Fibroblast of skin of left quadriceps (primary cell): ENCODE data around the gene INTS11.
A peak's percentile ranks its signal among the peaks of the same experiment; 100 is the strongest.

ENCODE experiments used
- DNase-seq, 2 experiments: peaks; one replicate each; pipeline ENCODE4 v3.0.0-alpha.2; 2013; ENCODE audit warnings: low read depth in 2 of 2

The INTS11 gene

DNA sequence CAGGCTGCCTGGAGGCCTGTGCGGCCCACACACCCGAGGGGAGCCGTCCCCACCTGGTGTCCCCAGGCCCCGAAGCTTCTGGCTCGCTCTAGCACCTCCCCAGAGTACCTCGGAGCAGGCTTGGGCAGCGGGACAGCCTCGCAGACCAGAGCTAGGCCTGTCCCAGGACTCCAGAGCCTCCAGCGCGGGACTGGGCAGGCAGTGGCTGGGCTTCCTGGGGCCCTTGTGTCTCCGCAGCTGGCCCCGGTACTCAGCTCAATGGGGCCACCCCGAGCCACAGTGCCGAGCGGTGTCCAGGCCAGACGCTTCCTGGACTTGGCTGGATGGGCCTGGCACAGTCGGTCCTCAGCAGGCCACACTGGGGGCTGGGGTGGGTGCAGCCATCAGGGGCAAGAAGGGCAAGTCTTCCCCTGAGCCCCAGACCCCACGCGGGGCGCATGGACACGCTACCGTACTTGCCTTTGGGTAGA is 39.3 kb downstream of the INTS11 start:
- DNase-seq = no peak

GRCh38 chr1:1284221-1285101 is 40.0 kb downstream of the INTS11 start:
- no peak for DNase-seq

DNA sequence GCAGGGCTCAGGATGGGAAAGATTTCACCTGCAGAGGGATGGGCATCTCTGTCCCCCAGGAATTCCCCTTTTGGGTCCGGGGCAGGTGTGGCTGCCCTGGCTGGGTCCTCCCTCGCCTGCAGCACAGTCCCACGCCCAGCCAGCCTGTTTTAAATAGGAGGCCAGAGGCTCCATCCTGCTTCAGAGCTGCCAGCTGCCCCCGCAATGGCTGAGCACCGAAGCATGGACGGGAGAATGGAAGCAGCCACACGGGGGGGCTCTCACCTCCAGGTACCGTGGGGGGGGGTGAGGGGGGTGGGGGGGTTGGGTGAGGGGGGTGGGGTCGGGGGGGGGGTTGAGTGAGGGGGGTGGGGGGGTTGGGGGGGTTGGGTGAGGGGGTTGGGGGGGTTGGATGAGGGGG is 40.6 kb downstream of the INTS11 start:
- DNase-seq = no peak

DNA sequence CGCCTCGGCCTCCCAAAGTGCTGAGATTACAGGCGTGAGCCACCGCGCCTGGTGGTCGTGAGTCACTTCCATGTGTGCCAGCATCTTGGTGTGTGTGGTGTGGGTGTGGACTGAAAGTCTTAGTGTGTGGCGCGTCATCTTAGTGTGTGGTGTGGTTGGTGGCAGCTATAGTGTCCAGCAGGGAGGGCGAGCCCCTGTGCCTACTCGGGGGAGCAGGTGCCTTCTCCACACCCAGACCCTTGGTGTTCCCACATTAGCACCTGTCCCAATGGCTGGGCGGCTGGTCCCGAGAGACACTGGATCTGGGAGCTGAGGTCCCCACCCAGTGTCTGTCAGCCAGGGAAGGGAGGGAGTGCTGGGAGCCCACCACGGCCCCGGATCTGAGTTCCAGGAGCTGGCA is 41.5 kb downstream of the INTS11 start:
- DNase-seq = no peak

DNA sequence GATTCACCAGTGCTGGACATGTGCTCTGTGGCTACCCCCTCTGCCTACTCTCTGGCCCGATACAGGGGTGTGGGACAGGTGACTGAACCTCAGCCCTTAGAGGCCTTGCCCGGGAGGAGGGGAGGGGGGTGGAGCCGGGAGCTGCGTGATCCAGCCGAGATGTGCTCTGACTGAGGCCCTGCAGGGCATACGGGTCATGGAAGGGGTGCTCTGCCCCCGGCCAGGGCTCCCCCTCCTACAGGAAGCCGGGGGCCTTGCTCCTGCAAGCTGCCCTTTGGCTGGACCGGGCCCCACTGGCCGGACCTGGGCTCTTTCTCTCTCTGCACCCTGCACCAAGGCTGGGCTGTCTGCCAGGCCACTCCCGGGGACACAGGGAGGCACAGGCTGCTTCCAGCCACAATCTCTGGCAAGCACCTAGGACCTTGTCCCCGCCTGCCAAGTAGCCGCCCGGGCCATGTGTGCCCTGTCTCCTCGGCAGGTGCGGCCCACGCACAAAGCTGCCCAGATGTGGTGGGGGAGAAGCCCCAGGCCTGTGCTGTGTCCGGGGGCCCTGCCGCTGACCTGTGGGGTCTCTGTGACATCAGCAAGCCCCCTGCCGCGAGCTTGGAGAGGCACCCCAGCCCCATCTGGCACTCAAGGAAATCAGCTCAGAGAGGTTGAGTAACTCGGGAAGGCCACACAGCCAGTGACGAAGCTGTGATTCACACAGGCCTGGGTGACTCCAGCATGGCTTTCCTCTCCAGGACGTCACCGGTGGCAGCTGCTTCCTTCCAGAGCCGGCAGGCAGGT is 42.7 kb downstream of the INTS11 start:
- no peak for DNase-seq

DNA sequence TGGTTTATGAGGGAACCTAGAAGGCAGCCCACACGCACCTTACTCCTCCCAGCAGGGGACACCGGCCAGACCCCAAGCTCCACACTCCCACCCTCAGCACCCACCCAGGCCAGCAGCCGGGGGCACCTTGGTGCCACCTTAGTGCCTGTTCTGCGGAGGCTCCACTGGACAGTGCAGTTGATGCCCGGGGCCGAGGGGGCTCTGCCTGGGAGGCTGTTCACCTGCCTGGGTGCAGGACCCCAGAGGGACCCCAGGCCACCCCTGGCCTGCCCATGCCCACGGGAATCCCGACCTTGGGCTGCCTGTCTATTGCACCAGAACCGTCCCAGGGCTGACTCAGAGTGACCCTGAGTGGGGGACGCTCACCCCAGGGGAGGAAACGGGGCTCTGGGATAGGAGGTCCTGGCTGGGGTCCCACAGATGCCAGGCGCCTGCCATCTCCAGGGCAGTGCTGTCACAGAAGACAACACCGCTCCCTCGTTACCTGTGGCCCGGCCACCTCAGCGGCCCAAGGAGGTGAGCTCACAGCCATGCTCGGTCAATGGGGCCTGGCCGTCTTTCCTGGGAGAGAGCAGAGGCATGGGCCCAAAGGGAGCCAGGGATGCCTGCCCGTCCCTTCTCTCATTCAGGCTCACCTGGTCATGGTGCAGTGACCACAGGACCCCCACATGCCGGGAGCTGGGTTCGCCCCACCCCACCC is 43.5 kb downstream of the INTS11 start:
- no peak for DNase-seq

GRCh38 chr1:1279028-1279427 is 45.4 kb downstream of the INTS11 start:
- DNase-seq = no peak

DNA sequence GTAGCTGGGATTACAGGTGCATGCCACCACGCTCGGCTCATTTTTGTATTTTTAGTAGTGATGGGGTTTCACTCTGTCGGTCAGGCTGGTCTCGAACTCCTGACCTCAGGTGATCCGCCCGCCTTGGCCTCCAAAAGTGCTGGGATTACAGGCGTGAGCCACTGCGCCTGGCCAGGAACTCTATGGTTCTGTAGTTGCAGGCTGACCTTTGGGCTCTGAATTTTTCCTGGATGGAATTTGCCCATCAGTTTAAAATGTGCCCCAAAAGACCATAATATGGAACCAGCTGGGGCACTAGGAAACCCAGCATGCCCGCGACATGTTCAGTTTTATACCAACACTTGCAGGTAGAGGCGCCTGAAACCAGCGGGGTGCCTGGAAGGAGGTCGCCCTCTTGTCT is 45.8 kb downstream of the INTS11 start:
- no peak for DNase-seq

- no peak for DNase-seq
Observed at GRCh38 chr1:1275836-1276235, 48.6 kb downstream of the INTS11 start.

GRCh38 chr1:1274931-1275431 is 49.5 kb downstream of the INTS11 start:
- DNase-seq = no peak

DNA sequence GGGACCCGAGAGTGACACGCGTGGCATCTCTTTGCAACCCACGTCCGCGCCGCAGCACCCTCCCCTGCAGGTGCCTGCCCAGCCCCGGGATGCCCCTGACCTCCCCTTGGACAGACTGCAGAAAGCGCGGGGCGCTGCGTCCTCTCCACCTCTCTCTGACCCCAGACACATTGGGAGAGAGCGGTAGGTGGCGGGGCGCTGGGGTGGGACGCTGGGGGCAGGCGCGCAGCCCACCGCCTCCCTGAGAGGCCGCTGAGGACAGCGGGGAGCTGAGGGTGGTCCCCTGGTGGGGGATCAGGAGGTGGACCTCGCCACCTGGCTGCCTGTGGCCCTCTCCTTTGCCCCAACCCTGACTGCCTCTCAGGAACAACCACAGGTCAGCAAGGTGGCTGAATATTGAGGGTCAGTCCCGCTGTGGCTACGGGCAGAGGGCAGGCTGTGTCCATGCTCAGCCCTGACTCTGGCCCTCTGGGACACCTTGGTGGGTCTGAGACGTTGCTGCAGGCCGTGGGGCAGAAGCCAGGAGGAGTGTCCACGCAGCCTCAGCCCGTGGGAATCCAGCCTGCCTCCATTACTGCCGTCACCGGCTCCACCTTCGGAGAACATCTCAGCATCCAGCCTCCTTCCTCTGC is 50.0 kb downstream of the INTS11 start:
- no peak for DNase-seq

DNA sequence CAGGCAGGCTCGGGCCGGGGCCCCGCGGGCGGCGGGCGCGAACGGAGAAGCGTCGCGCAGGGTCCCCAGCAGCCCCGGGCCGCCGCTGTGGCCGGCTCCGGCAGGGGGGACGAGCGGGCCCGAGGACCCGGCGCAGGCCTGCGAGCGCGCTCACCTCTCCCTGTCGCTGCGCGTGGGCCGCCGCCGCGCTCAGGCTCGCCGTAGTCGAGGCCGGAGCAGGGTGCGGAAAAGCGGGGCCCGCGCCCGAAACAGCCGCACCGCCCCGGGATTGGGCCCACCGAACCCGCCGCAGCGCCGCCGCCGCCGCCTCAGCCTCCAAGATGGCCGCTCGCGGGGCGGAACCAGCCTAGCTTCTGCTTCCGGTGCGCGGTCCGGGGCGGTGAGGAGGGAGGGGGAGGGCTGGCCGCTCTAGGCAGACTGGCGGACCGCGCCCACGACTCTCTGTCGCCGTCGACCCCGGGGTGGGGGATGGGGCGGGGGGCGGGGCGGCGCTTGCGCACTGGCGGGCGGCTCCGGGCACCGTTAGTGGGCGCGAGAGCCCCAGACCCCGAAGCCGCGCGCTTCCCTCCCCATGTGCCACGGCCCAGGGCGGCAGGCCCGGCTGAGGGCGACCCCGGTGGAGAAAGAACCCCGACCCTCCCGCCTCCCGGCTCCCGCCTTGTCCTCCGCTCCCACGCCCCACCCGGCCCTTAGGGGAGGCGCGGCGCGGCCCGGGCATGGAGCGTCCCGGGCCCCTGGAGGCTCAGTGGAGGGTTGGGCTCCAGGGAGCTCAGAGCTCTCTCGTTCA is 50.8 kb downstream of the INTS11 start, which contains the start of gene UBE2J2:
UBE2J2 (minus strand) TSS at position 343 of the 787 bp plus-strand sequence. CDS start 5,862 bp downstream, outside the sequence.
- DNase-seq = peak; percentile 75 to 78

GRCh38 chr1:1273209-1273511 is 51.3 kb downstream of the INTS11 start:
- DNase-seq = no peak

DNA sequence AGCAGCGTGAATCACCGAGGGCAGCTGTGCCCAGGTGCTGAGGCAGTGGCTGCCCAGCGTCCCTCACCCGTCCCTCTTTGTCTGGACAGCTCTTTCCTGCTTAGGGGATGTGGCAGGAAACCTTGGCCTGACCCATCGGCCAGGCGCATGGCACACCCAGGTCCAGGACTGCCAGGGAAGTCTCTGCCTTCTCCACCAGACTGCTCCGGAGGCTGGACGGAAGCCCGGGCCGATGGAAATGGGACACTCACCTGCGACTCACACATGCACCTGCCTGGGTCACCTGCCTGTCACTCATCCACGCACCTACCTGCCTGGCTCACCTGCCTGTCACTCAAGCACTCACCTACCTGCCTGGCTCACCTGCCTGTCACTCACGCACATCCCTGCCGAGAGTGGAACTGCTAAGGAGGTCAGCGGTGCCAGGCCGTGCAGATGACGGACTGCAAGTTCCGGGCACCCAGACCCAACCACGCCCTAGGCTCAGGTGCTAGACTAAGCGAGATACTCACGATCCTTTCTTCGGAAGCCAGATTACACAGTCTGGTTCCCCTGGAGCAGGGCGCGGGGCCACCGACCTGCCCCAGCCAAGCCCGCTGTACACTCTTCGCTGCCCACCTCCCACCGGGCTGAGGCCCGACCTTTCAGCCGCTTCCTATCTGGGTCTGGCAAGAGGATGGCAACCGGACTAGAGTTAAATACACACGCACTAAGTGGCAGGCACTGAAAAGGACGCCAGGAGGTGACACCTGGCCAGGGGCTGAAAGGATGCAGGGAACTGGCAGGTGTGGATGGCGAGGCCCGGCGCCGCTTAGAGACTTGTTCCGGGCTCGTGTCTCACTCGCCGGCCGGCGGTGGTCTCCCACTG is 51.9 kb downstream of the INTS11 start:
- DNase-seq = no peak

DNA sequence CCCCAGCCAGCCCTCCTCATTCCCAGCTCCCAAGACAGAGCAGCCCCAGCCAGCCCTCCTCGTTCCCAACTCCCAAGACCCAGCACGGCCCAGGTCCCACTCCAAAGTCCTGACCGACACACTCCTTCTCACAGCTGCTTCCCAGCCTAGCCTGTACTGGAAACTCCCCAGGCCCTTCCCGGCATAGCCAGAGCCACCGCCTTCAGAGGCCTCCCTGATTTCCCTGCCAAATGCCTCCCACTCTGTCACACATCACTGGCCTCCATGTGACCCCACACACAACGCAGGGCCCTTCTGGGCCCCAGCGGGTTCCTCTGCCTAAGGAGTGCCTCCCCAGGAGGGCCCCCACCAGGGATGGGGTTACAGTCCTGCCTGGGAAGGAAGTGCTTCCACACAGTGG is 53.6 kb downstream of the INTS11 start:
- no peak for DNase-seq

- no peak for DNase-seq
Observed at GRCh38 chr1:1268284-1268682, 56.2 kb downstream of the INTS11 start.

DNA sequence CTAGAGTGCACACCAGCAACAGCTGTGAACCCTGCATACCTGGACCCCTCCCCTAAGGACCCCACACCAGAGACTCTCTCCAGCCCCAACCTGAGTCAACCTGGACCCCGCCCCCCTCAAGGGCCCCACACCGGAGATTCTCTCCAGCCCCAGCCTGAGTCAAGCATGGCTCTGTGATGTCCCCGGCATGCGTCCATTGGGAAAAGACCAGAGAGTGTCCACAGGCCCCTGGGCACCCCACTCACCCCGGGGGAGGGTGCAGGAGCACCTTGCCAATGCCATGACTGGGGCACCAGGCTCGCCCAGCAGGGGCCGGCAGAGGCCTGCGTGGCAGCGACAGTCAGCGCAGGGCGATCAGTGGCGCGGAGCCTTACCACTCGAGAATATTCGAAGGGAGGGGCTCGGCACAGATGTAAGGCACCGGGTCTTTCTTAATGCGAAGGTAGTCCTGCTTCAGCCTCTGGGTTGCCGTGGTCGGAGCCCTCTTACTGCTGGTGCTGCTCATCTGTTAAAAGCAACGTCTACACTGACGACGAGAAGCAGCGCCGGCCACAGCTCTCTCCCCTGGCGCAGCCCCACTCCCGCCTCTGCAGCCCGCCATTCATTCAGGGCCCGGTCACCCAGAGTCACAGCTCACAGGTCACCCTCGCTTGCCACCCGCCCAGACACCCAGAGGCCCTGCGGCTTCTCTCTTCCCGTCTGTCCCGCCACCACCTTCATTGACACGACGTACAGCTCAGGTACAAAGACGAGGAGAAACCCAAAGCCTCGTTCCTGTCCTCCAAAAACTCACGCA is 56.8 kb downstream of the INTS11 start:
- no peak for DNase-seq

DNA sequence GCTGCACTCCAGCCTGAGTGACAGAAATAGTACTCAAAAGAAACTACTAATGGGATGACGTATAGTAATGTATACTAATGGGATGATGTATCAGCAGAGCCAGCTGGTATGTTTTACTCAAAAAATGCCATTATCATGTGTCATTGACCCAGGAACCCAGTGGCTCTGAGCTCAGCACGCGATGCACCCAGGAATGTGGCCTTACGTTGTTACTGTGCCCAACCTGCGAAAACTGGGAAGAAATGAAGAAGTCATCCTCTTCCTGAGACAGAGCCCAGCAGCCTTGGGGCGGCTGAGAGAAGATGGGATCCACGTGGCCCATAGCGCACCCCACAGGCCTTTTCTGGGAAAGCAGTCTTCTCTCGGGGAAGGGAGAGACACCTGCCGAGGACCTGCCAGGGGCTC is 59.6 kb downstream of the INTS11 start:
- peak; percentile 96 to 97 for DNase-seq

GRCh38 chr1:1264026-1264425 is 60.4 kb downstream of the INTS11 start:
- no peak for DNase-seq
